GM12865 (cell line): ENCODE measurements around the gene LRRC1.

Experiments used
- DNase-seq: peaks from one replicate; pipeline ENCODE4 v3.0.0; 2010; ENCODE audit warnings: low read depth
- H3K4me3 ChIP-seq: 2 replicates; pipeline ENCODE4 v1.5.1; 2011; ENCODE audit warnings: mild to moderate bottlenecking, low read depth, low read length, control low read depth
- TF ChIP-seq, protein P1 (sequence below): IDR thresholded peaks from 2 replicates; pipeline ENCODE4 v1.5.1; 2011; ENCODE audit warnings: low read length, control low read depth, low read depth, inconsistent platforms; ENCODE audit not compliant: insufficient read depth; ENCODE audit errors: missing control alignments

Gene LRRC1

GRCh38 chr6:53845280-53846195, 50.7 kb downstream of the LRRC1 start:
- TF ChIP-seq, protein P1, sequence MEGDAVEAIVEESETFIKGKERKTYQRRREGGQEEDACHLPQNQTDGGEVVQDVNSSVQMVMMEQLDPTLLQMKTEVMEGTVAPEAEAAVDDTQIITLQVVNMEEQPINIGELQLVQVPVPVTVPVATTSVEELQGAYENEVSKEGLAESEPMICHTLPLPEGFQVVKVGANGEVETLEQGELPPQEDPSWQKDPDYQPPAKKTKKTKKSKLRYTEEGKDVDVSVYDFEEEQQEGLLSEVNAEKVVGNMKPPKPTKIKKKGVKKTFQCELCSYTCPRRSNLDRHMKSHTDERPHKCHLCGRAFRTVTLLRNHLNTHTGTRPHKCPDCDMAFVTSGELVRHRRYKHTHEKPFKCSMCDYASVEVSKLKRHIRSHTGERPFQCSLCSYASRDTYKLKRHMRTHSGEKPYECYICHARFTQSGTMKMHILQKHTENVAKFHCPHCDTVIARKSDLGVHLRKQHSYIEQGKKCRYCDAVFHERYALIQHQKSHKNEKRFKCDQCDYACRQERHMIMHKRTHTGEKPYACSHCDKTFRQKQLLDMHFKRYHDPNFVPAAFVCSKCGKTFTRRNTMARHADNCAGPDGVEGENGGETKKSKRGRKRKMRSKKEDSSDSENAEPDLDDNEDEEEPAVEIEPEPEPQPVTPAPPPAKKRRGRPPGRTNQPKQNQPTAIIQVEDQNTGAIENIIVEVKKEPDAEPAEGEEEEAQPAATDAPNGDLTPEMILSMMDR, result no peak
- no peak overlapping the region for H3K4me3 ChIP-seq
- DNase-seq, result no peak

DNA sequence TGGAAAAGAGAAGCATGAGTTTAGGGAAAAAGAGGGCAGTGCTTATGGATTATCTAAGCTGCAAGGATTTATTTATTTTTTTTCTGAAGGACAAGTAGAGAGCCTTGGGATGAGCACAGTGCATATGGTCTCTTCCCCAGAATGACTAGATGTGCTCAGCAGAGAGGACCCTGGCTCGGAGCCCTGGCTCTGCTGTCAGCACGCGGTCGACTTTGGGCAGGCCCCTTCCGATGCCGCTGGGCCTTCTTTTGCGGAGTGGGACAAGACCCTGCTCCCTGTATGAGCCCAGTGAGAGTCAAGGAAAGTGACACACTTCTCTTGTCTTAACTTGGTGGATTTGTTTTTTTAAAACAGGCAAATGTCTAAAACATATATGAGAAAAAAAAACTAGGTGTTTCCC, 51.4 kb downstream of the LRRC1 start:
- DNase-seq, result no peak
- TF ChIP-seq, protein P1, result no peak
- H3K4me3 ChIP-seq, result no peak overlapping the region

- TF ChIP-seq, protein P1, result no peak
- no peak for DNase-seq
Measured at GRCh38 chr6:53847796-53848314, 53.0 kb downstream of the LRRC1 start.

DNA sequence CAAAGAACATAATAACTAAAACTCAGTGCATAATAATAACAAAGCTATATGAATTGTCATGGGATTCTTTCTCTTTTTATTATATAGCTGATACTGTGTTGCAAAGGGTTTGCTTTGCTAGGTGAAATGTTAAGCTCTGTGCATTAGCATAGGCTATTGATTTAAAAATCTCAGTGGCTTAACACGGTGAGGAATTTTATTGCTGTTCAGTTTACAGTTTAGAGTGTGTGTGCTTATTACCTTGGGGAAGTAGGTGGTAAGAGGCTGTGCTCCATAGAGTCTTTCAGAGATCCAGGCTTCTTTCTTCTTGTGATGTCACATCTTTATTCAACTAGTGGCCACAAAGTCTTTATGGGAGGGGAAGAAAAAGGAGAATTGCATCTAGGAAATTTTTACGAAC, 55.7 kb downstream of the LRRC1 start:
- TF ChIP-seq, protein P1, result no peak
- no peak for DNase-seq
- no peak overlapping the region for H3K4me3 ChIP-seq

More at GRCh38 chr6:53847796-53848314, 53.0 kb downstream of the LRRC1 start:
- no peak overlapping the region for H3K4me3 ChIP-seq

DNA sequence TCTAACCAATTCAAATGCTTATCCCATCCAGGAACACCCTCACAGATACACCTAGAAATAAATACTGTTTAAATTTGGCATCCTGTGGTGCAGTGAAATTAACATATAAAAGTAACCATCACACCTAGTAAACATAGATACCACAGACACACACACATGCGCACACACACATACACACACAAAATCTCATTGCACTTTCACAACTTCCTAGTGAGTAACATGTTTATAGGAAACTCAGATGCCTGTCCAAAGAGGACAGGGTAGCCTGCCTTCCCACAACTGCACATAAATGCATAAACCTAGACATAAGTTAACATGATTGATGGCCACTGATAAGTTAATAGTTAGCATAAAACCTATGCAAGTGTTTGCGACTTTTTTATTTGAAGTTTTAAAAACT, 56.8 kb downstream of the LRRC1 start:
- no peak overlapping the region for H3K4me3 ChIP-seq
- TF ChIP-seq, protein P1, result no peak
- DNase-seq, result no peak

- no peak overlapping the region for H3K4me3 ChIP-seq
- TF ChIP-seq, protein P1, result no peak
Measured at GRCh38 chr6:53852805-53853204, 58.0 kb downstream of the LRRC1 start.

More at GRCh38 chr6:53852805-53853204, 58.0 kb downstream of the LRRC1 start:
- DNase-seq, result no peak
